BJ (cell line): Measurements from ENCODE around the gene PCGF3. TPM values are rescaled to one million over a fixed set of nuclear protein-coding genes. Genes with fewer than 3 reads are reported as not detected.

Source experiments
- CTCF ChIA-PET: fragments of 350-600 bp; formaldehyde crosslinking; extraction: SDS; loops from one replicate; lab custom pipeline; 2021; ENCODE audit warnings: antibody characterized with exemption, inconsistent platforms; lab: Yijun Ruan, JAX
- POLR2A ChIA-PET: fragments of 300-600 bp; sonication (Branson Sonifier 250); formaldehyde crosslinking; extraction: SDS; loops from one replicate; lab custom pipeline; 2021; ENCODE audit warnings: antibody characterized with exemption; lab: Charles Lee
- DNase-seq: peaks from one replicate; pipeline ENCODE4 v3.0.0-alpha.2; 2011; ENCODE audit warnings: low read depth
- H3K27me3 ChIP-seq: 2 replicates; pipeline ENCODE4 v1.6.0; 2011; ENCODE audit warnings: low read length; ENCODE audit not compliant: control insufficient read depth, insufficient read depth
- H3K36me3 ChIP-seq: 2 replicates; pipeline ENCODE4 v1.5.1; 2011; ENCODE audit warnings: low read length; ENCODE audit not compliant: control insufficient read depth, insufficient read depth
- H3K4me3 ChIP-seq: 2 replicates; pipeline ENCODE4 v1.5.1; 2011; ENCODE audit warnings: low read depth, mild to moderate bottlenecking, control low read depth, low read length
- CTCF ChIP-seq: IDR thresholded peaks from 2 replicates; pipeline ENCODE4 v1.5.1; 2011; ENCODE audit warnings: low read depth, mild to moderate bottlenecking, control low read depth, inconsistent platforms, low read length, moderate library complexity; ENCODE audit not compliant: insufficient read depth
- polyA plus RNA-seq: library from polyadenylated mRNA; depleted of rRNA; stranded (reverse); fragments of >200 nt; gene quantifications from 2 replicates; pipeline ENCODE4 v1.2.3, GENCODE V29; 2011

PCGF3 gene
- polyA plus RNA-seq, 1 experiment = 37.6 TPM

GRCh38 chr4:766152-766515, 60.5 kb downstream of the PCGF3 start:
- H3K4me3 ChIP-seq = no peak overlapping the region
- H3K36me3 ChIP-seq = peaks cover 30% of the 10 kb centered on the region
- ChIA-PET POLR2A (no interaction called here), CTCF (interaction anchor here (2.2 kb wide), 1 partner anchor 24 kb away, joined by 8 read pairs; no protein-coding TSS in a partner anchor)
- no peak for TF ChIP-seq CTCF
- H3K27me3 ChIP-seq = no peaks in the 10 kb centered on the region
- DNase-seq = no peak

- no peaks in the 10 kb centered on the region for H3K27me3 ChIP-seq
- no peak overlapping the region for H3K4me3 ChIP-seq
- peaks cover 34% of the 10 kb centered on the region for H3K36me3 ChIP-seq
- no peak for DNase-seq
- CTCF ChIA-PET = interaction anchor here (2.2 kb wide), 1 partner anchor 25 kb away, joined by 8 read pairs; no protein-coding TSS in a partner anchor
- POLR2A ChIA-PET = no interaction called here
- no peak for TF ChIP-seq CTCF
These were observed 61.1 kb downstream of the PCGF3 start for GRCh38 chr4:766559-767283.

- peaks cover 29% of the 10 kb centered on the region for H3K36me3 ChIP-seq
- TF ChIP-seq CTCF = no peak
- no peak overlapping the region for H3K4me3 ChIP-seq
- CTCF ChIA-PET = interaction anchor here (2.2 kb wide), 1 partner anchor 26 kb away, joined by 8 read pairs; no protein-coding TSS in a partner anchor
- no peaks in the 10 kb centered on the region for H3K27me3 ChIP-seq
- no peak for DNase-seq
- POLR2A ChIA-PET = no interaction called here
These were observed 62.4 kb downstream of the PCGF3 start for GRCh38 chr4:768076-768475.

DNA sequence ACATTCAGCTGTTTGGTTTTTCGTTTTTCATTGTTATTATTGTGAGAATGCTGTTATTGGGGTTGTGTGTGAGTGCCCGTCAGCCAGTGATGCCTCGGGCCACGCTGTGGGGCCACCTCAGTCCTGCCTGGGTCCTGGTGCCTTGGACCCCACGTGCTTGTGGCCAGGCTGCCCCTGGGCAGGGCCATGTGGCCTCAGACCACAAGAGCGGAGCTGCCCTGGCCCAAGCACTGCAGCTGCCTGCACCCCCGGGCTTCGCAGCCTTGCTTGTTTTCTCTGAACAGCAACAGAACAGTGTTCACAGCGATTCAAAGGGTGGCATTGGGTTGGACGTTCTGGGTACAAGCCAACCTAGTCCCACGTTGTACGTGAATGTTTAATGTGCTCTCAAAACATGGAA, 63.4 kb downstream of the PCGF3 start:
- POLR2A ChIA-PET = no interaction called here
- Histone ChIP-seq H3K36me3 (peaks cover 25% of the 10 kb centered on the region), H3K27me3 (no peaks in the 10 kb centered on the region), H3K4me3 (no peak overlapping the region)
- TF ChIP-seq CTCF = no peak
- CTCF ChIA-PET = no interaction called here
- no peak for DNase-seq

GRCh38 chr4:769511-769910, 63.9 kb downstream of the PCGF3 start:
- Histone ChIP-seq H3K27me3 (no peaks in the 10 kb centered on the region), H3K36me3 (peaks cover 25% of the 10 kb centered on the region), H3K4me3 (no peak overlapping the region)
- DNase-seq = no peak
- CTCF ChIA-PET = interaction anchor here (2.0 kb wide), 1 partner anchor 26 kb away, joined by 4 read pairs; no protein-coding TSS in a partner anchor
- POLR2A ChIA-PET = no interaction called here
- TF ChIP-seq CTCF = no peak
